T-helper 2 cell treated with Interferon-gamma antibody and Interleukin-4, amounts not matched to agents 100 ng/mL and 5 ng/mL, for 36 hours (primary cell): ENCODE results near the gene AFF1. TPM values are rescaled to one million over a fixed set of nuclear protein-coding genes. Genes with fewer than 3 reads are reported as not detected.
"Not testable (repeated sequence)": the region's sequence is repeated elsewhere in the genome, so short reads cannot be mapped to it uniquely, and the experiment has no call there.

ENCODE experiments used
- intact Hi-C: fragments of 100-400 bp; cut with micrococcal nuclease; formaldehyde crosslinking; loops from one replicate; pipeline ENCODE4 v1.15.1; 2023
- total RNA-seq: library from RNA; stranded (reverse); gene quantifications from 2 replicates; pipeline ENCODE4 v1.2.3, GENCODE V29; 2022

The AFF1 gene
- total RNA-seq, 1 donor from 2014 or later = 68.5 TPM

- intact Hi-C loops = loop anchor here (1.0 to 5.0 kb wide), 10 partner anchors 67 to 1586 kb away; partner anchors contain the start of genes HERC3, HERC5, KLHL8 and MAPK10
Observed at GRCh38 chr4:87006676-87007527, 72.1 kb downstream of the AFF1 start.

- intact Hi-C loops = loop anchor here (2.0 to 5.0 kb wide), 6 partner anchors 230 to 1585 kb away; partner anchors contain the start of genes HERC3, HERC5, MAPK10 and PPM1K
Observed at GRCh38 chr4:87007528-87008446, 73.0 kb downstream of the AFF1 start.

- intact Hi-C loops = loop anchor here (1.0 to 5.0 kb wide), 3 partner anchors 84 to 1448 kb away; partner anchors contain the start of gene HERC5
Observed at GRCh38 chr4:87009095-87009648, 74.4 kb downstream of the AFF1 start.

GRCh38 chr4:87010192-87010591 lies 75.4 kb downstream of the AFF1 start:
- intact Hi-C loops = no loop called here

- intact Hi-C loops = no loop called here
Observed at GRCh38 chr4:87011340-87012034, 76.7 kb downstream of the AFF1 start.

GRCh38 chr4:87012265-87012953 lies 77.6 kb downstream of the AFF1 start:
- intact Hi-C loops = no loop called here

GRCh38 chr4:87012954-87013308 lies 78.1 kb downstream of the AFF1 start:
- intact Hi-C loops = not testable (repeated sequence)

- intact Hi-C loops = no loop called here
Observed at GRCh38 chr4:87014284-87014782, 79.5 kb downstream of the AFF1 start.

GRCh38 chr4:87015416-87015815 lies 80.6 kb downstream of the AFF1 start:
- intact Hi-C loops = no loop called here

GRCh38 chr4:87017580-87018342 lies 83.0 kb downstream of the AFF1 start:
- intact Hi-C loops = no loop called here

- intact Hi-C loops = no loop called here
Observed at GRCh38 chr4:87018753-87019152, 83.9 kb downstream of the AFF1 start.

- intact Hi-C loops = no loop called here
Observed at GRCh38 chr4:87019246-87019791, 84.5 kb downstream of the AFF1 start.

- intact Hi-C loops = no loop called here
Observed at GRCh38 chr4:87019898-87020297, 85.1 kb downstream of the AFF1 start.

- intact Hi-C loops = no loop called here
Observed at GRCh38 chr4:87024201-87024600, 89.4 kb downstream of the AFF1 start.

- intact Hi-C loops = no loop called here
Observed at GRCh38 chr4:87025023-87025613, 90.3 kb downstream of the AFF1 start.

- intact Hi-C loops = no loop called here
Observed at GRCh38 chr4:87025614-87026041, 90.8 kb downstream of the AFF1 start.

GRCh38 chr4:87026800-87027495 lies 92.1 kb downstream of the AFF1 start:
- intact Hi-C loops = no loop called here

- intact Hi-C loops = no loop called here
Observed at GRCh38 chr4:87029356-87029755, 94.5 kb downstream of the AFF1 start.
